Measurements from ENCODE around the gene IL33. TPM values are rescaled to one million over a fixed set of nuclear protein-coding genes. Genes with fewer than 3 reads are reported as not detected.

IL33 gene
- polyA plus RNA-seq, 1 of the 3 experiments (the other 2 are of a cell fraction): not detected

DNA sequence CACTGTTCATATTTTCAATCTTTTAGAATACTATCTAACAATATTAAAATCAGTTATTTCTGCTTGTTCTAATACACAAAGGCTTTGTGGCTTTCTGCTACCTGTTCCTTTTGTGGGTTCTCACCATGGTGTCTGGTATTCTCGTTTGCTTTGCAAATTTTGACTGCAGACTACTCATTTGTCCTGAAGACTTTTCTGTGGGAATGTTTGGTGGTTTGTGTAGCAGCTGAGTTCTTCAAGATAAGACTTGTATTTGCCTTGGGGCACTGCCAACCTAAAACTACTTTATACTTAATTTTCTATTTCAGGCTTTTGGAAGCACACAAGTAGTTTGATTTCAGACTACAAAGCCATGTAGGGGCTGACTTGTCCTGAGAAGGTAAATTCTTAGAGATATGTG, 11.1 kb downstream of the IL33 start:
- no peak for DNase-seq
- no peak for TF ChIP-seq MAX (IDR thresholded peaks at IDR 0.05; ENCODE audit: low read depth)
- no peak for TF ChIP-seq YY1 (IDR thresholded peaks at IDR 0.05; ENCODE audit: low read depth)
- TF ChIP-seq FOXJ3 (CRISPR knock-in tag; IDR thresholded peaks at IDR 0.05): no peak
- TF ChIP-seq POLR2AphosphoS5 (IDR thresholded peaks at IDR 0.05; ENCODE audit: low read depth, low read length): no peak
- TF ChIP-seq FOXM1 (IDR thresholded peaks at IDR 0.05; ENCODE audit: low read depth): no peak
- TF ChIP-seq TEAD4 (IDR thresholded peaks at IDR 0.05; ENCODE audit: borderline replicate concordance, insufficient read depth): no peak
- no peak for TF ChIP-seq NFIC (IDR thresholded peaks at IDR 0.05; ENCODE audit: borderline replicate concordance)
- TF ChIP-seq JUND (IDR thresholded peaks at IDR 0.05): no peak
- no peak for TF ChIP-seq FOSL2 (IDR thresholded peaks at IDR 0.05; ENCODE audit: borderline replicate concordance, low read depth)
- no peak for TF ChIP-seq GABPA (IDR thresholded peaks at IDR 0.05; ENCODE audit: low read depth)
- TF ChIP-seq SIN3A (IDR thresholded peaks at IDR 0.05; ENCODE audit: borderline replicate concordance, low read depth, low read length): no peak
- no peak for TF ChIP-seq MXI1 (IDR thresholded peaks at IDR 0.05; ENCODE audit: low read depth, low read length)
- TF ChIP-seq, protein P1, sequence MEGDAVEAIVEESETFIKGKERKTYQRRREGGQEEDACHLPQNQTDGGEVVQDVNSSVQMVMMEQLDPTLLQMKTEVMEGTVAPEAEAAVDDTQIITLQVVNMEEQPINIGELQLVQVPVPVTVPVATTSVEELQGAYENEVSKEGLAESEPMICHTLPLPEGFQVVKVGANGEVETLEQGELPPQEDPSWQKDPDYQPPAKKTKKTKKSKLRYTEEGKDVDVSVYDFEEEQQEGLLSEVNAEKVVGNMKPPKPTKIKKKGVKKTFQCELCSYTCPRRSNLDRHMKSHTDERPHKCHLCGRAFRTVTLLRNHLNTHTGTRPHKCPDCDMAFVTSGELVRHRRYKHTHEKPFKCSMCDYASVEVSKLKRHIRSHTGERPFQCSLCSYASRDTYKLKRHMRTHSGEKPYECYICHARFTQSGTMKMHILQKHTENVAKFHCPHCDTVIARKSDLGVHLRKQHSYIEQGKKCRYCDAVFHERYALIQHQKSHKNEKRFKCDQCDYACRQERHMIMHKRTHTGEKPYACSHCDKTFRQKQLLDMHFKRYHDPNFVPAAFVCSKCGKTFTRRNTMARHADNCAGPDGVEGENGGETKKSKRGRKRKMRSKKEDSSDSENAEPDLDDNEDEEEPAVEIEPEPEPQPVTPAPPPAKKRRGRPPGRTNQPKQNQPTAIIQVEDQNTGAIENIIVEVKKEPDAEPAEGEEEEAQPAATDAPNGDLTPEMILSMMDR (IDR thresholded peaks at IDR 0.05): no peak
- no peak for TF ChIP-seq USF1 (IDR thresholded peaks at IDR 0.05; ENCODE audit: borderline replicate concordance, low read depth)
- TF ChIP-seq TCF12 (IDR thresholded peaks at IDR 0.05): no peak
- TF ChIP-seq RCOR1 (IDR thresholded peaks at IDR 0.05; ENCODE audit: low read length): no peak
- no peak for TF ChIP-seq ELF1 (IDR thresholded peaks at IDR 0.05)
- no peak for TF ChIP-seq SMC3 (IDR thresholded peaks at IDR 0.05; ENCODE audit: low read depth, low read length)
- no peak for TF ChIP-seq ZBTB33 (IDR thresholded peaks at IDR 0.05; ENCODE audit: borderline replicate concordance, low read depth)
- TF ChIP-seq RXRA (IDR thresholded peaks at IDR 0.05; ENCODE audit: borderline replicate concordance, low read depth): no peak
- Histone ChIP-seq H3K36me3 (replicated peaks in 1 of 2; ENCODE audit: control insufficient read depth in 1 of 2, insufficient read depth in 2 of 2, low read length in 1 of 2) (no peaks in the 10 kb centered on the region), H3F3A (replicated peaks; ENCODE audit: insufficient read depth) (no peaks in the 10 kb centered on the region), H3K9me2 (no peaks in the 10 kb centered on the region), H3K27ac (ENCODE audit: low read depth in 2 of 2, low read length in 1 of 2) (no peak overlapping the region), H2AFZ (ENCODE audit: low read depth) (no peak overlapping the region), H3K27me3 (ENCODE audit: insufficient read depth) (no peaks in the 10 kb centered on the region), H4K20me1 (ENCODE audit: insufficient read depth) (no peaks in the 10 kb centered on the region), H3K4me1 (ENCODE audit: control insufficient read depth in 1 of 2, insufficient read depth in 2 of 2, low read depth in 1 of 2, low read length in 1 of 2) (peaks cover 0 to 5% of the 10 kb centered on the region in 2 experiments; a peak in 1 of 4 replicates), H3K9me3 (no peaks in the 10 kb centered on the region), H3K4me3 (ENCODE audit: low read depth in 2 of 2, low read length in 1 of 2) (no peak overlapping the region), H3K9ac (no peak overlapping the region), H3K4me2 (no peak overlapping the region), H3K79me2 (ENCODE audit: insufficient read depth) (no peaks in the 10 kb centered on the region)
- 8% methylated on average over 1 of the region's 1 CpG for WGBS (ENCODE audit: low lambda C conversion rate)
- ChIA-PET POLR2A (no interaction called here), CTCF (no interaction called here)

Measured in SK-N-SH (cell line).